T-cell (primary cell): Measurements from ENCODE around the gene RPL32. TPM values are rescaled to one million over a fixed set of nuclear protein-coding genes. Genes with fewer than 3 reads are reported as not detected.
"Not testable (repeated sequence)": the region's sequence is repeated elsewhere in the genome, so short reads cannot be mapped to it uniquely, and the experiment has no call there.

Experiments
- ATAC-seq, 4 experiments: fragments of 200-7000 bp in 3 of 4; fragments of 150-1000 bp in 1 of 4; cut with Tn5 transposase; replicated peaks in 1 of 4; 1 replicate in 3 of 4; 2 replicates in 1 of 4; pipeline ENCODE4 v1.10.0; 2021; ENCODE audit warnings: moderate library complexity in 3 of 4, mild to moderate bottlenecking in 2 of 4, moderate number of reproducible peaks in 1 of 4
- CTCF ChIA-PET, 2 donors: fragments of 300-600 bp; sonication (Branson Sonifier 250); formaldehyde crosslinking; loops; one replicate each; lab custom pipeline; 2022; ENCODE audit warnings: antibody characterized with exemption in 2 of 2; lab: Charles Lee
- POLR2A ChIA-PET, 2 donors: fragments of 300-600 bp; sonication (Branson Sonifier 250); formaldehyde crosslinking; loops; one replicate each; lab custom pipeline; 2022; ENCODE audit warnings: antibody characterized with exemption in 2 of 2; lab: Charles Lee
- DNase-seq, 35 experiments: peaks; one replicate each; pipeline versions ENCODE4 v3.0.0 to v3.0.0-alpha.2; 2013 to 2023
- H3K27ac ChIP-seq: one replicate; pipeline ENCODE4 v1.5.1; 2013; ENCODE audit warnings: low read length
- H3K27me3 ChIP-seq, 2 experiments: replicated peaks in 1 of 2; 1 replicate in 1 of 2; 2 replicates in 1 of 2; pipeline versions ENCODE4 v1.6.1 to v1.7.0; 2013; ENCODE audit warnings: low read length in 1 of 2, mixed read lengths in 1 of 2; ENCODE audit not compliant: control insufficient read depth in 2 of 2, insufficient read depth in 2 of 2; ENCODE audit errors: extremely low read depth in 1 of 2
- H3K36me3 ChIP-seq, 2 donors: 1 replicate in 1 of 2; 2 replicates in 1 of 2; pipeline versions ENCODE4 v1.6.1 to v1.7.0; 2013; ENCODE audit warnings: low read length in 1 of 2; ENCODE audit not compliant: control insufficient read depth in 2 of 2, insufficient read depth in 1 of 2; ENCODE audit errors: extremely low read depth in 1 of 2
- H3K4me1 ChIP-seq, 2 experiments: 1 replicate in 1 of 2; 2 replicates in 1 of 2; pipeline versions ENCODE4 v1.6.1 to v1.7.0; 2013; ENCODE audit warnings: low read length in 2 of 2, mixed read lengths in 1 of 2; ENCODE audit not compliant: insufficient read depth in 2 of 2, control insufficient read depth in 1 of 2; ENCODE audit errors: extremely low read depth in 1 of 2
- H3K4me3 ChIP-seq, 2 donors: 1 replicate in 1 of 2; 2 replicates in 1 of 2; pipeline versions ENCODE4 v1.5.1 to v1.7.0; 2013; ENCODE audit warnings: mild to moderate bottlenecking in 2 of 2, low read length in 1 of 2, moderate library complexity in 1 of 2; ENCODE audit not compliant: control insufficient read depth in 1 of 2; ENCODE audit errors: extremely low read depth in 1 of 2
- H3K9me3 ChIP-seq: 2 replicates; pipeline ENCODE4 v1.7.0; 2013
- H3K27ac Mint-ChIP-seq, 2 donors: one replicate each; pipeline ENCODE4 v1.8.0; 2020 to 2021; ENCODE audit warnings: mild to moderate bottlenecking in 2 of 2, mixed read lengths in 2 of 2
- H3K27me3 Mint-ChIP-seq, 2 donors: one replicate each; pipeline ENCODE4 v1.8.0; 2021 to 2022; ENCODE audit warnings: mixed read lengths in 2 of 2
- H3K36me3 Mint-ChIP-seq: one replicate; pipeline ENCODE4 v1.8.0; 2021; ENCODE audit warnings: mixed read lengths
- H3K4me1 Mint-ChIP-seq, 3 donors: one replicate each; pipeline ENCODE4 v1.8.0; 2020 to 2022; ENCODE audit warnings: mixed read lengths in 3 of 3, mild to moderate bottlenecking in 1 of 3
- H3K4me3 Mint-ChIP-seq, 3 donors: one replicate each; pipeline ENCODE4 v1.8.0; 2020 to 2022; ENCODE audit warnings: mild to moderate bottlenecking in 3 of 3, mixed read lengths in 3 of 3, moderate library complexity in 3 of 3
- H3K9me3 Mint-ChIP-seq, 3 donors: one replicate each; pipeline ENCODE4 v1.8.0; 2020 to 2022; ENCODE audit warnings: mixed read lengths in 3 of 3
- WGBS: methylation state at CpG from one replicate; pipeline ENCODE4 v1.1.5; 2013; ENCODE audit warnings: missing lambda C conversion rate; ENCODE audit not compliant: insufficient coverage; 5-methylcytosine and 5-hydroxymethylcytosine counted together
- total RNA-seq, 35 experiments: library from RNA in 6 of 35; stranded (reverse) in 6 of 35; fragments of 120-200 nt in 1 of 35; gene quantifications; one replicate each; pipeline versions ENCODE4 v1.2.1 to v1.2.4 and lab custom pipeline; 2013 to 2026

Gene RPL32
- total RNA-seq, 5 donors from 2014 or later (not counting 1 experiment from before 2014, with no cell fraction given): 3,117 to 3,787 (median 3,363) TPM

- Mint-ChIP-seq H3K4me1 (peaks cover 38 to 40% (median 38%) of the 10 kb centered on the region in 3 donors), H3K27me3 (no peaks in the 10 kb centered on the region), H3K36me3 (peaks cover 32% of the 10 kb centered on the region), H3K9me3 (no peaks in the 10 kb centered on the region), H3K4me3 (peak overlapping the region in 1 of 3 donors; percentile 97), H3K27ac (peak overlapping the region; percentile 100)
- DNase-seq: no peak
- H3K9me3 ChIP-seq: no peaks in the 10 kb centered on the region
- H3K4me1 ChIP-seq: peaks cover 3 to 39% of the 10 kb centered on the region in 2 experiments
- H3K4me3 ChIP-seq: no peak overlapping the region
- no peaks in the 10 kb centered on the region for H3K27me3 ChIP-seq
- H3K27ac ChIP-seq: peak overlapping the region; percentile 98
- 100% methylated on average over 3 of the region's 4 CpGs for WGBS
- ChIA-PET POLR2A (interaction anchor here (0.6 to 2.2 kb wide), 2 partner anchors 9 to 32 kb away, joined by 3 to 8 read pairs; no protein-coding TSS in a partner anchor), CTCF (interaction anchor here (0.6 to 1.9 kb wide), 6 partner anchors 9 to 208 kb away, joined by 3 to 16 read pairs (median 4); no protein-coding TSS in a partner anchor)
- H3K36me3 ChIP-seq: peaks cover 3 to 26% of the 10 kb centered on the region in 2 donors
- no peak for ATAC-seq
These were observed 1.1 kb upstream of the RPL32 start for GRCh38 chr3:12842469-12842868.

GRCh38 chr3:12841970-12842328 lies 584 bp upstream of the RPL32 start:
- peaks cover 36% of the 10 kb centered on the region for H3K36me3 Mint-ChIP-seq
- no peak for ATAC-seq
- Histone ChIP-seq H3K27me3 (no peaks in the 10 kb centered on the region), H3K9me3 (no peaks in the 10 kb centered on the region), H3K4me3 (no peak overlapping the region), H3K36me3 (peaks cover 3 to 31% of the 10 kb centered on the region in 2 donors), H3K4me1 (peaks cover 3 to 39% of the 10 kb centered on the region in 2 experiments), H3K27ac (peak overlapping the region; percentile 98)
- peaks cover 43 to 45% (median 44%) of the 10 kb centered on the region in 3 donors for H3K4me1 Mint-ChIP-seq
- ChIA-PET CTCF (interaction anchor here (0.6 to 1.9 kb wide), 11 partner anchors 8 to 1337 kb away, joined by 3 to 16 read pairs (median 3); no protein-coding TSS in a partner anchor), POLR2A (interaction anchor here (0.6 to 2.2 kb wide), 6 partner anchors 8 to 358 kb away, joined by 3 to 8 read pairs (median 3); partner anchors contain the start of gene TSEN2 (in 1 of the 2))
- H3K27ac Mint-ChIP-seq: peak overlapping the region; percentile 100
- WGBS: 93% methylated on average over 2 of the region's 7 CpGs
- H3K9me3 Mint-ChIP-seq: no peaks in the 10 kb centered on the region
- H3K27me3 Mint-ChIP-seq: no peaks in the 10 kb centered on the region
- H3K4me3 Mint-ChIP-seq: peak overlapping the region; percentile 94 to 97 (median 97)
- DNase-seq: no peak

DNA sequence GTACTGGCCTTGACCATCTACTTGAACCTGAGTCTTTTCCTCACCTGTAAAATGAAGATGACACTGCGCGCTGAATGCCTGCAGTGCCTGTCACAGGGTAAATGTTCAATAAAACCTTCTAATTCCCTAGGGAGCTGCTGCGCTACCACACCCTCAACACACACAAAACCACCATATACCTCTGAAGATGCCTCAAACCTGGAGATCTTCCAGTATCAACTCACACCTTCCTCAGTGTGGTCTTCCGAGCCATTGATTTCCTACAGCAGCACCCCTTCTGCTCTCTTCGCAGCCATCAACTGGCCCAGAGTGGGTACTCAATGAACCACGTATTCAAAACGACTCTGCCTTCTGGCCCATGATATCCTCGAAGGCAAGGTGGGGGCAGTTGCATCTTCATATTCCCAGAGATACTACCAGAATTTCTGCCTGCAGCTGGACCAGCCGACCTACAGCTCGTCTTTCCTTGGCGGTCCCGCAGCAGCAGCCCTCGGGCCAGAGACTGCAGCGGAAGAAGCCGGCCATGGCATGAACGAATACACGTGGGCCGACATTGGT lies 695 bp downstream of the RPL32 start:
- Mint-ChIP-seq H3K27me3 (no peaks in the 10 kb centered on the region), H3K27ac (peak overlapping the region; percentile 100), H3K4me1 (peaks cover 47% of the 10 kb centered on the region in 3 donors), H3K4me3 (peak overlapping the region; percentile 94 to 97 (median 97)), H3K9me3 (no peaks in the 10 kb centered on the region), H3K36me3 (peaks cover 47% of the 10 kb centered on the region)
- H3K4me3 ChIP-seq: peak overlapping the region; percentile 81 to 89
- H3K27ac ChIP-seq: peak overlapping the region; percentile 98
- no peaks in the 10 kb centered on the region for H3K27me3 ChIP-seq
- ChIA-PET CTCF (interaction anchor here in 1 of 2 donors (0.6 to 1.9 kb wide), 3 partner anchors 28 to 128 kb away, joined by 5 to 16 read pairs (median 5); no protein-coding TSS in a partner anchor), POLR2A (interaction anchor here in 1 of 2 donors (2.2 kb wide), 1 partner anchor 30 kb away, joined by 8 read pairs; no protein-coding TSS in a partner anchor)
- H3K36me3 ChIP-seq: peaks cover 12 to 43% of the 10 kb centered on the region in 2 donors
- WGBS: 8% methylated on average over 18 of the region's 18 CpGs
- H3K4me1 ChIP-seq: peaks cover 3 to 39% of the 10 kb centered on the region in 2 experiments
- DNase-seq (peak in 7 of 35 experiments; percentile 2 to 62 (median 30)), ATAC-seq (peak; percentile 47 to 57 (median 51))
- no peaks in the 10 kb centered on the region for H3K9me3 ChIP-seq

- peaks cover 50% of the 10 kb centered on the region for H3K36me3 Mint-ChIP-seq
- ATAC-seq, H3K9me3 ChIP-seq, H3K27me3 ChIP-seq, H3K27me3 Mint-ChIP-seq, DNase-seq, POLR2A ChIA-PET, H3K9me3 Mint-ChIP-seq: not testable (repeated sequence)
- CTCF ChIA-PET: interaction anchor here in 1 of 2 donors (0.7 kb wide), 1 partner anchor 17 kb away, joined by 3 read pairs; no protein-coding TSS in a partner anchor
- H3K27ac ChIP-seq: peak overlapping the region; percentile 98
- peaks cover 3 to 39% of the 10 kb centered on the region in 2 experiments for H3K4me1 ChIP-seq
- peak overlapping the region; percentile 100 for H3K27ac Mint-ChIP-seq
- peaks cover 12 to 48% of the 10 kb centered on the region in 2 donors for H3K36me3 ChIP-seq
- H3K4me3 Mint-ChIP-seq: peak overlapping the region; percentile 94 to 97 (median 97)
- H3K4me1 Mint-ChIP-seq: peaks cover 47% of the 10 kb centered on the region in 3 donors
- H3K4me3 ChIP-seq: peak overlapping the region; percentile 81 to 89
- 38% methylated on average over 5 of the region's 10 CpGs for WGBS
These were observed 1.2 kb downstream of the RPL32 start for GRCh38 chr3:12840148-12840547.

DNA sequence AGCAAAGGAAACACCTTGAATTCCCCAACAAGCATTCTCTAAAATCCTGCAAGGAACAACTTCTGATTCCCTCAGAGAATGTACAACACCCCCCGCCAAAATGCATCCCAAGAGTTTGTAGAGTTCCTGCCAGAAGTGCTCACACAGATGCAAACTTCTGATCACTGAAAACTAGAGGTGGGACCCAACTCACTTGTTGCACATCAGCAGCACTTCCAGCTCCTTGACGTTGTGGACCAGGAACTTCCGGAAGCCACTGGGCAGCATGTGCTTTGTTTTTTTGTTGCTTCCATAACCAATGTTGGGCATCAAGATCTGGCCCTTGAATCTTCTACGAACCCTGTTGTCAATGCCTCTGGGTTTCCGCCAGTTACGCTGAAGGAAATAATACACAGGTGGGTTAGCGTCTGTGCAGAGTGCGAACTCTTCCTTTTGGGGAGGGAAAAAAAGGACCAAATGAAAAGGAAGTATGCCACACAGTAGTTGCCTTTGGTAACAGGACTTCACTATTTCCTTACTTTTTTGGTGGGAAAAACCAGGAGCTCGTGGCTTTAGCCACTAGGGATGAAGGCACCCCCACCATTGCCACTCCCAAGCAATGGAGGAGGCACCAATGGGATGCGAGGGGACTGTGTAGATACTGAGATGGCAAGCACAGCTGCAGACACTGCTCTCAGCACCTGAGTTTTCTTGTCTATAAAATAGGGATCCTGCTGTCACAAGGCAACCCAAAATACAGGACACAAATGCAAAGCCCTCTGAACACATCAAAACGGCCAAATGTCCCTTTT lies 2.0 kb downstream of the RPL32 start:
- Mint-ChIP-seq H3K27me3 (no peaks in the 10 kb centered on the region), H3K4me3 (peak overlapping the region; percentile 94 to 97 (median 97)), H3K36me3 (peaks cover 50% of the 10 kb centered on the region), H3K9me3 (no peaks in the 10 kb centered on the region), H3K27ac (peak overlapping the region; percentile 100), H3K4me1 (peaks cover 47% of the 10 kb centered on the region in 3 donors)
- H3K27me3 ChIP-seq: no peaks in the 10 kb centered on the region
- H3K9me3 ChIP-seq: no peaks in the 10 kb centered on the region
- ChIA-PET CTCF (interaction anchor here in 1 of 2 donors (0.7 kb wide), 1 partner anchor 16 kb away, joined by 3 read pairs; no protein-coding TSS in a partner anchor), POLR2A (no interaction called here)
- H3K4me3 ChIP-seq: no peak overlapping the region
- ATAC-seq (no peak), DNase-seq (no peak)
- H3K27ac ChIP-seq: peak overlapping the region; percentile 13
- WGBS: 58% methylated on average over 4 of the region's 11 CpGs
- peaks cover 12 to 56% of the 10 kb centered on the region in 2 donors for H3K36me3 ChIP-seq
- peaks cover 3 to 39% of the 10 kb centered on the region in 2 experiments for H3K4me1 ChIP-seq
